Measurements from ENCODE around the gene RRAGD. TPM values are rescaled to one million over a fixed set of nuclear protein-coding genes. Genes with fewer than 3 reads are reported as not detected.

Gene RRAGD
- total and polyA plus RNA-seq, 4 donors, result 4.7 to 6.7 (median 5.6) TPM

- Histone ChIP-seq H3K36me3 (ENCODE audit: control insufficient read depth in 4 of 4, insufficient read depth in 3 of 4, low read depth in 1 of 4, low read length in 3 of 4) (no peaks in the 10 kb centered on the region), H3K4me3 (ENCODE audit: low read depth in 1 of 3, low read length in 3 of 3) (no peak overlapping the region), H3K9me3 (ENCODE audit: control insufficient read depth in 4 of 4, low read length in 3 of 4) (no peaks in the 10 kb centered on the region), H3K4me1 (ENCODE audit: control insufficient read depth in 4 of 4, insufficient read depth in 4 of 4, low read length in 3 of 4) (peaks cover 0 to 2% (median 0%) of the 10 kb centered on the region in 4 donors), H3K9ac (ENCODE audit: low read depth in 1 of 2, low read length in 2 of 2) (no peak overlapping the region), H3K27me3 (ENCODE audit: control insufficient read depth in 4 of 4, insufficient read depth in 4 of 4, low read length in 3 of 4) (no peaks in the 10 kb centered on the region), H3K27ac (ENCODE audit: low read depth in 1 of 2, low read length in 2 of 2) (no peak overlapping the region)
- WGBS, result 96% methylated on average over 4 of the region's 4 CpGs
- no peak for TF ChIP-seq NR2F2 (IDR thresholded peaks at IDR 0.05)
- no peak for DNase-seq (ENCODE audit: low spot score)
These were observed 33.4 kb downstream of the RRAGD start for GRCh38 chr6:89378628-89379027.

GRCh38 chr6:89375427-89376267, 36.4 kb downstream of the RRAGD start:
- no peaks in the 10 kb centered on the region for H3K27me3 ChIP-seq (ENCODE audit: control insufficient read depth in 4 of 4, insufficient read depth in 4 of 4, low read length in 3 of 4)
- H3K9ac ChIP-seq (ENCODE audit: low read depth in 1 of 2, low read length in 2 of 2), result no peak overlapping the region
- no peaks in the 10 kb centered on the region for H3K36me3 ChIP-seq (ENCODE audit: control insufficient read depth in 4 of 4, insufficient read depth in 3 of 4, low read depth in 1 of 4, low read length in 3 of 4)
- DNase-seq (ENCODE audit: low spot score), result no peak
- H3K4me1 ChIP-seq (ENCODE audit: control insufficient read depth in 4 of 4, insufficient read depth in 4 of 4, low read length in 3 of 4), result peaks cover 0 to 2% (median 0%) of the 10 kb centered on the region in 4 donors
- no peak overlapping the region for H3K27ac ChIP-seq (ENCODE audit: low read depth in 1 of 2, low read length in 2 of 2)
- 79% methylated on average over 6 of the region's 6 CpGs for WGBS
- TF ChIP-seq CTCF (IDR thresholded peaks at IDR 0.05; ENCODE audit: low read depth, low read length, missing input control) (peak; percentile 8), RAD21 (IDR thresholded peaks at IDR 0.05) (peak in 1 of 2 donors; percentile 50), SP1 (IDR thresholded peaks at IDR 0.05) (no peak), HNF4G (IDR thresholded peaks at IDR 0.05) (no peak), YY1 (IDR thresholded peaks at IDR 0.05) (no peak)
- H3K4me3 ChIP-seq (ENCODE audit: low read depth in 1 of 3, low read length in 3 of 3), result no peak overlapping the region
- no peaks in the 10 kb centered on the region for H3K9me3 ChIP-seq (ENCODE audit: control insufficient read depth in 4 of 4, low read length in 3 of 4)

GRCh38 chr6:89372506-89372901, 39.6 kb downstream of the RRAGD start:
- Histone ChIP-seq H3K4me1 (ENCODE audit: control insufficient read depth in 4 of 4, insufficient read depth in 4 of 4, low read length in 3 of 4) (peaks cover 0 to 7% (median 3%) of the 10 kb centered on the region in 4 donors), H3K27ac (ENCODE audit: low read depth in 1 of 2, low read length in 2 of 2) (no peak overlapping the region), H3K9ac (ENCODE audit: low read depth in 1 of 2, low read length in 2 of 2) (no peak overlapping the region), H3K4me3 (ENCODE audit: low read depth in 1 of 3, low read length in 3 of 3) (no peak overlapping the region), H3K27me3 (ENCODE audit: control insufficient read depth in 4 of 4, insufficient read depth in 4 of 4, low read length in 3 of 4) (no peaks in the 10 kb centered on the region), H3K36me3 (ENCODE audit: control insufficient read depth in 4 of 4, insufficient read depth in 3 of 4, low read depth in 1 of 4, low read length in 3 of 4) (no peaks in the 10 kb centered on the region), H3K9me3 (ENCODE audit: control insufficient read depth in 4 of 4, low read length in 3 of 4) (no peaks in the 10 kb centered on the region)
- no peak for DNase-seq (ENCODE audit: low spot score)
- WGBS, result 56% methylated on average over 3 of the region's 3 CpGs
- no peak for TF ChIP-seq ZBTB33 (IDR thresholded peaks at IDR 0.05)
- no peak for TF ChIP-seq GABPA (IDR thresholded peaks at IDR 0.05 in 1 of 2, conservative IDR thresholded peaks at IDR 0.05 in 1 of 2)
- TF ChIP-seq EGR1 (IDR thresholded peaks at IDR 0.05; ENCODE audit: low read depth in 2 of 2), result no peak
- TF ChIP-seq MAX (IDR thresholded peaks at IDR 0.05), result no peak
- no peak for TF ChIP-seq HNF4G (IDR thresholded peaks at IDR 0.05)
- TF ChIP-seq ATF3 (IDR thresholded peaks at IDR 0.05), result no peak
- no peak for TF ChIP-seq YY1 (IDR thresholded peaks at IDR 0.05)
- no peak for TF ChIP-seq SP1 (IDR thresholded peaks at IDR 0.05)
- TF ChIP-seq RXRA (IDR thresholded peaks at IDR 0.05), result no peak
- no peak for TF ChIP-seq HNF4A (conservative IDR thresholded peaks at IDR 0.05)
- no peak for TF ChIP-seq NR2F2 (IDR thresholded peaks at IDR 0.05)

Measured in liver (tissue), 9 donors.